Stomach (tissue), 9 donors: ENCODE data around the gene ZBTB7B. TPM values are rescaled to one million over a fixed set of nuclear protein-coding genes. Genes with fewer than 3 reads are reported as not detected.

ENCODE experiments used
- DNase-seq, 2 donors: peaks; one replicate each; pipeline versions ENCODE4 v3.0.0 to v3.0.0-alpha.2; 2013 to 2019
- H3K27ac ChIP-seq, 5 donors: fragments of 200-600 bp in 4 of 5; sonication (generic) in 4 of 5; one replicate each; pipeline ENCODE4 v1.5.1; 2013 to 2019; ENCODE audit warnings: mild to moderate bottlenecking in 1 of 5, moderate library complexity in 1 of 5
- H3K27me3 ChIP-seq, 3 donors: fragments of 200-600 bp; sonication (generic); one replicate each; pipeline ENCODE4 v1.5.1; 2017 to 2019; ENCODE audit warnings: mixed run types in 1 of 3
- H3K36me3 ChIP-seq, 4 donors: fragments of 200-600 bp; sonication (generic); 1 replicate in 3 of 4; 2 replicates in 1 of 4; pipeline ENCODE4 v1.5.1; 2016 to 2019
- H3K4me1 ChIP-seq, 4 donors: fragments of 200-600 bp; sonication (generic); one replicate each; pipeline ENCODE4 v1.5.1; 2016 to 2019
- H3K4me3 ChIP-seq, 4 donors: fragments of 200-600 bp; sonication (generic) in 3 of 4; one replicate each; pipeline ENCODE4 v1.5.1; 2016 to 2019; ENCODE audit warnings: mild to moderate bottlenecking in 1 of 4
- H3K9me3 ChIP-seq, 4 donors: fragments of 200-600 bp; sonication (generic); one replicate each; pipeline ENCODE4 v1.5.1; 2016 to 2019
- EP300 ChIP-seq: sonication (generic); formaldehyde crosslinking; IDR thresholded peaks from one replicate; pipeline ENCODE4 v1.6.1; 2017; ENCODE audit warnings: antibody characterized with exemption
- POLR2A ChIP-seq, 4 donors: fragments of 450-650 bp; IDR thresholded peaks; one replicate each; pipeline ENCODE4 v1.6.1; 2016; ENCODE audit warnings: antibody characterized with exemption in 4 of 4, control low read depth in 2 of 4, mild to moderate bottlenecking in 1 of 4, moderate library complexity in 1 of 4
- POLR2AphosphoS5 ChIP-seq, 3 donors: sonication (generic); formaldehyde crosslinking; IDR thresholded peaks; one replicate each; pipeline ENCODE4 v1.6.1; 2016; ENCODE audit warnings: antibody characterized with exemption in 3 of 3
- WGBS, 5 donors: extraction: QIAGEN DNeasy Blood & Tissue Kit in 3 of 5; methylation state at CpG; one replicate each; pipeline versions ENCODE4 v1.1.5 to v1.1.7; 2013 to 2018; 5-methylcytosine and 5-hydroxymethylcytosine counted together
- intact Hi-C: fragments of 100-400 bp; cut with DNase I; formaldehyde crosslinking; loops from one replicate; pipeline ENCODE4 v1.15.1; 2023; ENCODE audit warnings: low total_unique reads
- polyA plus RNA-seq, 3 donors: library from polyadenylated mRNA; stranded (reverse); fragments of 200-250 nt; gene quantifications; one replicate each; pipeline ENCODE4 v1.2.3, GENCODE V29; 2013
- total RNA-seq, 5 donors: library from RNA; depleted of rRNA; stranded (reverse); fragments of >200 nt; gene quantifications; one replicate each; pipeline versions ENCODE4 v1.1.0 to v1.2.3, GENCODE V29; 2014 to 2016
- TF ChIP-seq, protein P1 (sequence below), 7 experiments: fragments of 450-650 bp in 4 of 7; fragments of 200-600 bp in 3 of 7; sonication (generic) in 3 of 7; IDR thresholded peaks; one replicate each; pipeline ENCODE4 v1.5.1; 2016 to 2019; ENCODE audit warnings: antibody characterized with exemption in 7 of 7, control low read depth in 2 of 7, mild to moderate bottlenecking in 1 of 7
- donor health status: healthy with polysubstance abuse.
- donor health status: Bipolar disorder and iron deficiency.
- donor health status: healthy.

Gene ZBTB7B
- total and polyA plus RNA-seq, 8 donors: 29.6 to 134 (median 38.1) TPM

DNA sequence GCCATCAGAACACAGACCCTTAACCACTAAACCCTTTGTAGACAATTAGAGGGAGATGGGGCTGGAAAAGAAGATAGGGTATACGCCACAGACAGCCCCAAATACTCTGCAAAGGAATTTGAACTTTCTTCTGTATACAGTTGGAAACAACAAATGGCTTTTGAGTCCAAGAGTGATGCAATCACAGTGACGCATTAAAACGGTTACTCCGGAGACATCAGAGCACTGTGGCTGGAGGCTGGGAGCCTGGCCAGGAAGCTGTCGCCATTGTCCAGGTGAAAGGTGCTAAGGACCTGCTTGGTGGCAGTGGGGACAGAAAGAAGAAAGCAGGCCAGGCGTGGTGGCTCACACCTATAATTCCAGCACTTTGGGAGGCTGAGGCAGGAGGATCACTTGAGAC lies 15.3 kb upstream of the ZBTB7B start:
- H3K4me1 ChIP-seq: peaks cover 16 to 41% (median 29%) of the 10 kb centered on the region in 4 donors
- WGBS, 5 donors: 61 to 73% (median 64%) methylated on average over 6 of the region's 6 CpGs
- no peaks in the 10 kb centered on the region for H3K9me3 ChIP-seq
- H3K27me3 ChIP-seq: no peaks in the 10 kb centered on the region
- no peak overlapping the region for H3K27ac ChIP-seq
- H3K36me3 ChIP-seq: peaks cover 19 to 55% (median 49%) of the 10 kb centered on the region in 4 donors
- DNase-seq: no peak
- intact Hi-C loops: no loop called here
- TF ChIP-seq POLR2AphosphoS5 (IDR thresholded peaks at IDR 0.05) (no peak), EP300 (no peak), POLR2A (IDR thresholded peaks at IDR 0.05) (no peak)
- TF ChIP-seq, protein P1, sequence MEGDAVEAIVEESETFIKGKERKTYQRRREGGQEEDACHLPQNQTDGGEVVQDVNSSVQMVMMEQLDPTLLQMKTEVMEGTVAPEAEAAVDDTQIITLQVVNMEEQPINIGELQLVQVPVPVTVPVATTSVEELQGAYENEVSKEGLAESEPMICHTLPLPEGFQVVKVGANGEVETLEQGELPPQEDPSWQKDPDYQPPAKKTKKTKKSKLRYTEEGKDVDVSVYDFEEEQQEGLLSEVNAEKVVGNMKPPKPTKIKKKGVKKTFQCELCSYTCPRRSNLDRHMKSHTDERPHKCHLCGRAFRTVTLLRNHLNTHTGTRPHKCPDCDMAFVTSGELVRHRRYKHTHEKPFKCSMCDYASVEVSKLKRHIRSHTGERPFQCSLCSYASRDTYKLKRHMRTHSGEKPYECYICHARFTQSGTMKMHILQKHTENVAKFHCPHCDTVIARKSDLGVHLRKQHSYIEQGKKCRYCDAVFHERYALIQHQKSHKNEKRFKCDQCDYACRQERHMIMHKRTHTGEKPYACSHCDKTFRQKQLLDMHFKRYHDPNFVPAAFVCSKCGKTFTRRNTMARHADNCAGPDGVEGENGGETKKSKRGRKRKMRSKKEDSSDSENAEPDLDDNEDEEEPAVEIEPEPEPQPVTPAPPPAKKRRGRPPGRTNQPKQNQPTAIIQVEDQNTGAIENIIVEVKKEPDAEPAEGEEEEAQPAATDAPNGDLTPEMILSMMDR (IDR thresholded peaks at IDR 0.05): no peak
- no peak overlapping the region for H3K4me3 ChIP-seq

DNA sequence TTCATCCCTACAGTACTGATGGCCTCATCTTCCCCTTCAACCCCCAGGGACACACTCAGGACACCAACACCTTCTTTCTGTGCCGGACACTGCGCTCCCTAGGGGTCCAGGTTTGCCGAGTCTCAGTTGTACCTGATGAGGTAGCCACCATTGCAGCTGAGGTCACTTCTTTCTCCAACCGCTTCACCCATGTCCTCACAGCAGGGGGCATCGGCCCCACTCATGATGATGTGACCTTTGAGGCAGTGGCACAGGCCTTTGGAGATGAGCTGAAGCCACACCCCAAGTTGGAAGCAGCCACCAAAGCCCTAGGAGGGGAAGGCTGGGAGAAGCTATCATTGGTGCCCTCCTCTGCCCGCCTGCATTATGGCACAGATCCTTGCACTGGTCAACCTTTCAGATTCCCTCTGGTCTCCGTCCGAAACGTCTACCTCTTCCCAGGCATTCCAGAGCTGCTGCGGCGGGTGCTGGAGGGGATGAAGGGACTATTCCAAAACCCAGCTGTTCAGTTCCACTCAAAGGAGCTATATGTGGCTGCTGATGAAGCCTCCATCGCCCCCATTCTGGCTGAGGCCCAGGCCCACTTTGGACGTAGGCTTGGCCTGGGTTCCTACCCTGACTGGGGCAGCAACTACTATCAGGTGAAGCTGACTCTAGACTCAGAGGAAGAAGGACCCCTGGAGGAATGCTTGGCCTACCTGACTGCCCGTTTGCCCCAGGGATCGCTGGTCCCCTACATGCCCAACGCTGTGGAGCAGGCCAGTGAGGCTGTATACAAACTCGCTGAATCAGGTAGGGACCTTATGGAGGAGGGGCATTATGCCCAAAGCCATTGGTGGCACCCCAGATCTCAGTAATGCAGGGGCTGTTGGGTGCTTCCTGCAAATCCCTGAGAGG lies 14.3 kb upstream of the ZBTB7B start:
- H3K27me3 ChIP-seq: no peaks in the 10 kb centered on the region
- DNase-seq: no peak
- H3K36me3 ChIP-seq: peaks cover 19 to 62% (median 56%) of the 10 kb centered on the region in 4 donors
- intact Hi-C loops: no loop called here
- 85 to 89% (median 88%) methylated on average over 12 to 17 of the region's 17 CpGs for WGBS, 5 donors
- peaks cover 11 to 35% (median 23%) of the 10 kb centered on the region in 4 donors for H3K4me1 ChIP-seq
- H3K4me3 ChIP-seq: no peak overlapping the region
- H3K27ac ChIP-seq: no peak overlapping the region
- TF ChIP-seq POLR2A (IDR thresholded peaks at IDR 0.05) (no peak), POLR2AphosphoS5 (IDR thresholded peaks at IDR 0.05) (no peak), EP300 (no peak)
- TF ChIP-seq, protein P1 (IDR thresholded peaks at IDR 0.05): no peak
- no peaks in the 10 kb centered on the region for H3K9me3 ChIP-seq

DNA sequence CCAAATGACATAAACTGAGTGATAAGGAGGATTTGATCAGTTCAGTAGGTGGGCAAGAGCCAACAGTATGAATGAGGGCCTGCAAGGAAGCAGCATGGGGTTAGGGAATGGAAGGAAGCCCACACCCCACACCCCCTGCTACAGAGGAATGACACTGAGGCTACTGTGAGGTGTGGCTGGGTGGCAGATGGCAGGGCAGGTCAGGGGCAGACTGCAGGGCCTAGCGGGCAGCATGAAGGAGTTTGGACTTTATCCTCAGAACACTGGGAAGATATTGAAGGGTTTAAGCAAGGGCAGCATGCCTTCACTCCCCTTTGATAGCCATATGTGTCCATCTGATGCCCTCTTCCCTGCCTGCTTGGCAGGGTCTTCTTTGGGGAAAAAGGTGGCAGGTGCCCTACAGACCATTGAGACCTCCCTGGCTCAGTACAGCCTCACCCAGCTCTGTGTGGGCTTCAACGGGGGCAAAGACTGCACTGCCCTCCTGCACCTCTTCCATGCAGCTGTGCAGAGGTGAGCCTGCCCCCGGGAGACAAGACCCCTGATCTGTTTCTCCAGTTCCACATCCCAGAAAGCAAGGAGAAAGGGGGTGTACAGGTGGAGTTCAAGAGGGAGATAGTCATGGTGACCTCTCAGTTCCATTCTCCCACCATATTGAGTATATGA lies 13.3 kb upstream of the ZBTB7B start:
- peaks cover 3 to 26% (median 14%) of the 10 kb centered on the region in 4 donors for H3K4me1 ChIP-seq

DNA sequence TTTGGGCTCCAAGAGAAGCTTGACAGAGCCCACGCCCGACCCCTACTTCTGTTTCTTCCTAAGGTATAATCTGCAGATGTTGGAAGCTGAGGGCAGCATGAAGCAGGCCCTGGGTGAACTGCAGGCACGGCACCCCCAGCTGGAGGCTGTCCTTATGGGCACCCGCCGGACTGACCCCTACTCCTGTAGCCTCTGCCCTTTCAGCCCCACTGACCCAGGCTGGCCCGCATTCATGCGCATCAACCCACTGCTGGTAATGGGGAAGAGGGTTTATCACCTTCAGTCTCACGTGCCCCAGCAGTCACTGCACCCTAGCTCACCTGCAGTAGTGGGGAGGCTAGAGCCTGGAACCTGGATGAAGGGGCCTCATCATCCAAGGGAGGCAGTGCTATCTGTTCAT lies 12.3 kb upstream of the ZBTB7B start:
- H3K27me3 ChIP-seq: no peaks in the 10 kb centered on the region
- intact Hi-C loops: no loop called here
- no peaks in the 10 kb centered on the region for H3K9me3 ChIP-seq
- DNase-seq: no peak
- peaks cover 8 to 29% (median 14%) of the 10 kb centered on the region in 4 donors for H3K4me1 ChIP-seq
- TF ChIP-seq POLR2A (IDR thresholded peaks at IDR 0.05) (no peak), EP300 (no peak)
- TF ChIP-seq, protein P1 (IDR thresholded peaks at IDR 0.05): no peak
- 89 to 93% (median 90%) methylated on average over 8 of the region's 8 CpGs for WGBS, 5 donors
- peaks cover 19 to 62% (median 56%) of the 10 kb centered on the region in 4 donors for H3K36me3 ChIP-seq
- no peak overlapping the region for H3K4me3 ChIP-seq
- no peak overlapping the region for H3K27ac ChIP-seq

More for the DNA sequence above, 13.3 kb upstream of the ZBTB7B start:
- TF ChIP-seq, protein P1 (IDR thresholded peaks at IDR 0.05): no peak
- TF ChIP-seq POLR2AphosphoS5 (IDR thresholded peaks at IDR 0.05) (no peak), POLR2A (IDR thresholded peaks at IDR 0.05) (no peak), EP300 (no peak)
- H3K9me3 ChIP-seq: no peaks in the 10 kb centered on the region
- WGBS, 5 donors: 75 to 90% (median 82%) methylated on average over 3 of the region's 3 CpGs
- H3K4me3 ChIP-seq: no peak overlapping the region
- intact Hi-C loops: no loop called here
- peaks cover 19 to 62% (median 56%) of the 10 kb centered on the region in 4 donors for H3K36me3 ChIP-seq
- H3K27me3 ChIP-seq: no peaks in the 10 kb centered on the region
- H3K27ac ChIP-seq: no peak overlapping the region
- no peak for DNase-seq
